SK-N-DZ (cell line): ENCODE data around the gene PTPN3.

ENCODE experiments used
- DNase-seq: peaks from one replicate; pipeline ENCODE4 v3.0.0-alpha.2; 2015; ENCODE audit warnings: low spot score

The PTPN3 gene

DNA sequence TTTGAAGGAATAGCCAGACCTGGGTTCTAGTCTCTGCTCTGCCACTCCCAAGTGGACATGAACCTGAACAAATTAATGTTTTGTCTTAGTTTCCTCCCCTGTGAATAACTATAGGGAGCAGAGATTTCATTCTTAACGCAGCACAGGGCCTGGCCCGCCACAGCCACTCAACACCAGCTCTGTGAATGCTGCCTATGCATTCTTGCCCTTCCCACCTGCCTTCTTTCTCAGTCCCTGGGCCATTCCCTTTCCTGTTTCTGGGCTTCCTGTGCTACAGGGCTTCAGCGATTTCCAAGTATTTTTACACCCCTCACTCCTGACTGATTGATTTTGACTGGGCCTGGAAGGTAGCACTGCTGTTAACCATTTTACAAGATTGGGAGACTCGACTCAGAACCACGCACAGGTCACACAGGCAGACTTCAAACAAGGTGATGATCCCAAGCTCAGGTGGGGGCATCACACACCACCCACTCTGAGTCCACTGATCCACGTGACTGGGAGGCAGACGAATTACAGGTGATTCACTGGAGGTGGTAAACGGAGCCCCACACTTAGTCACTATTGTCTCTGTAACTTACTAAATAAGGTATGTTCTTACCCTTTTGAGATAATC lies 21.4 kb downstream of the PTPN3 start:
- no peak for DNase-seq

GRCh38 chr9:109475526-109475925 lies 22.6 kb downstream of the PTPN3 start:
- no peak for DNase-seq

DNA sequence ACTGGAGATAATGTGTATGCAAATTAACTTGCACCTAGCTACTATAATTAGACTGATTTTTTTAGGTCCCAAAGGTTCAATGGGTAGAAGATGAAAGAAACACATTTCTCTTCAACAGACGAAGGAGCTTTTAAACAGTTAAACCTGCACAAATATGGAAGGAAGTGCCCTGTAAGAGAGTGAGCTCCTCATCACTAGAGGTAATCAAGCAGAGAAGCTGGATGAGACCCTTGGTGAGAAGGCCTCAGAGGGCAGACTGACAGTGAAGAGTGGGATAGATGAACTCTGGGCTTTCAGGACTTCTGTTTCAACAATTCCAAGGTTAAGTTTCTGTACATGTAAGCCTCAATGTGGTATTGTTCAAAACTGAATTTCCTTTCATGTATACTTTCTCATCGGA lies 23.2 kb downstream of the PTPN3 start:
- DNase-seq = no peak

- no peak for DNase-seq
Observed at GRCh38 chr9:109474170-109474569, 23.9 kb downstream of the PTPN3 start.

DNA sequence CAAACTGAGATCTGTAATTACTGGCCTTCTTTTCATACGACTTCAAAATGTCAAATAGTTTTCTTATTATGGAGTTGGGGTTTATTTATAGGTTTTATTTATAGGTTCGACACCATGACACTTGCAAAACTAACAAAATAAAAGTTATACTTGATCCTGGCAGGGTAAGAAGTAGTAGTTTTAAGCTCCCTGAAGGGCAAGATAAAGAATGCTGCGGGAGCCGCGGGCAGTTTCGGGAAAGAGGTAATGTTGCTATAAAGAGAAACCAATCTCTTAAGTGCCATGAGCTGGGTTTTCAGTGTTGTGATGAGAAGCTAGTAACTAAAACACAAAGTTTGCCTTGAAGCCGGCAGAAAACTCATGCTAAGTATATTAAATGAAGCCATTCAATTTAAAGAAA lies 24.8 kb downstream of the PTPN3 start:
- DNase-seq = no peak

- no peak for DNase-seq
Observed at GRCh38 chr9:109471475-109472393, 26.4 kb downstream of the PTPN3 start.

DNA sequence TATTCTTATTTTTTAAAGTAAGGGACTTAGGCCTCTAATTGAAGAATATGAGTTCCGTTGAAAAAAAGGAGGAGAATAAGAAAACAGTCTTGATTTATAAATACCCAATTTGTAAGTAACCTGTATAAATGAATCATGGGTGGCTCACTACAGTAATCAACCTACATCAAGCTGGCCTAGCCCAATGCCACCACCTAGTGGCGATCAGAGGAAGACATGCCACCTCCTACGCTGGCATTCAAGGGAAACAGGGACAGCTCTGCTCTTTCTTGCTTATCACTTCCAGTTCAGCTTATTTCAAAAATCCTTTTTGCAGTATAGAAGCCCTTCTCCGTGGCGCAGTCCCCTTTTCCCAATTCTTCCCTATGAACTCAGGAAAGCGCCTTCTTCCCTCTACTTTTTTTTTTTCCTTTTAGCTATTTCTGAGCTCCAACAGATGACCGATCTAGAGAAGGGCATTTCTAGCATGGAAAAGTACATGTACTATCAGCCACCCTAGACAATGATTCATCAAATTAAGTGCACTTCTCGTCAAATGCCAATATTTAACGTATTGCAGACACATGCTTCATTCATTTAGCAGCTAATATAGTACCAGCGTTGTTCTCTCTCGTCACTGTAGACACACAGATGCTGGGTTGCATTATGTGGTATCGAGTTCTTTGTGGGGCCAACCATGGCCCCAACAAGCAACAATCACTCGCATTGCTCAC lies 28.3 kb downstream of the PTPN3 start:
- DNase-seq = peak; percentile 64

DNA sequence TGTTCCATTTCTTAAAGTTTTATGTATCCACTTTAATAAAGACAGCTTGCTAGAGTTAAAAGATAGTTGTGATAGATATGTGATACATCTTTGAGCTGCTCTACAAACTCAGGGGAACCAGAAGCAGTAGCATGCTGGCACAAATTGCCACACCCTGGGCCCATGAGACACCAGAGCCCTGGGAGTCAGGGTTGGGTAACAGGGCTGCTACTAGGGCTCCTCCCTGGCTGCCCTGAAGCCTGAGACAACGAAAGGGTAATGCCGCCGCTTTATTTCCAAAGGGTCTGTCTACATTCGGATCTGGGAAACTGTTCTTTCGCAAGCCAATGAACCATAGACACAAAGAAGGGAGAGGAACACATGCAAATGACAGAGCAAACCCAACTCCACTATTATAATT lies 29.2 kb downstream of the PTPN3 start:
- no peak for DNase-seq

GRCh38 chr9:109467936-109468335 lies 30.2 kb downstream of the PTPN3 start:
- no peak for DNase-seq

GRCh38 chr9:109466623-109467590 lies 31.2 kb downstream of the PTPN3 start:
- DNase-seq = no peak

- DNase-seq = no peak
Observed at GRCh38 chr9:109463924-109464625, 34.0 kb downstream of the PTPN3 start.

- DNase-seq = no peak
Observed at GRCh38 chr9:109460576-109460975, 37.5 kb downstream of the PTPN3 start.

- DNase-seq = no peak
Observed at GRCh38 chr9:109459423-109459822, 38.7 kb downstream of the PTPN3 start.

- no peak for DNase-seq
Observed at GRCh38 chr9:109458453-109459211, 39.5 kb downstream of the PTPN3 start.

DNA sequence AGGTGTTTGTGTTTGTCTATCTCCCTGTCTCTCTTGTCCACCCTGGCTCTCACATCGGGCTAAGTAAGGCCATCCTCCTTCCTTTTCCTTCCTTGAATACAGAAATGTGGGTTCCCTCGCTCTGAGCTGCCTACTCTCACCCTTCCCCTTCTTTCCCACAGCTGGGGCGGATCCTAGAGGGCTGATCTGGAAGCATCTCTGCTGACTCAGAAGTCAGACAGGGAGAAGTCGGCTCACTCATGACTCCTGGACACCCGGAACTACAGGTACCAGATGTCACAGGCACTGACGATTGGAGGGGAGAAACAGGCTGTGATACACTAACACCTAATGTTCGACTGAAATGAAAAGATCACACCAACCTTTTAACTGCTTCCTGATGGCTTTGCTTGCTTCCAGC lies 41.3 kb downstream of the PTPN3 start:
- DNase-seq = no peak

GRCh38 chr9:109455861-109456260 lies 42.2 kb downstream of the PTPN3 start:
- DNase-seq = no peak

DNA sequence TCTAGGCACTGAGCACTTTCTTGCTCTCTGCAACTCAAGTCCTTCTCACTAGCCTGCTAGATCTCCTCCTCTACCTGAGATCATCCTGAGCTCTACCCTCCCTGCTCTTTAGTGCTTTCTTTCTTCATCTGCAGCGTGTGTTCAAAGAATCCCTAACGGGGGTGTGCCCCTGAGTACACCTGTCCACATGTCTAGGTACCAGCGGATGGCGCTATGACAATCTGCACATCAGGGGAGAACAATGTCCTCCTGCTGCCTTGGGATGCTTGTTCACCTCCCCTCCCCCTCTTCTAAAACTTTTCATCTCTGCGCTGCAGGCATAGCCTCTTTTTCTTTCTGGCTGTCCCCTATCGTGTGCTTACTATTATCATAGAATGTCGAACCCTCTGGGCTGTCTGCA lies 42.7 kb downstream of the PTPN3 start:
- no peak for DNase-seq

DNA sequence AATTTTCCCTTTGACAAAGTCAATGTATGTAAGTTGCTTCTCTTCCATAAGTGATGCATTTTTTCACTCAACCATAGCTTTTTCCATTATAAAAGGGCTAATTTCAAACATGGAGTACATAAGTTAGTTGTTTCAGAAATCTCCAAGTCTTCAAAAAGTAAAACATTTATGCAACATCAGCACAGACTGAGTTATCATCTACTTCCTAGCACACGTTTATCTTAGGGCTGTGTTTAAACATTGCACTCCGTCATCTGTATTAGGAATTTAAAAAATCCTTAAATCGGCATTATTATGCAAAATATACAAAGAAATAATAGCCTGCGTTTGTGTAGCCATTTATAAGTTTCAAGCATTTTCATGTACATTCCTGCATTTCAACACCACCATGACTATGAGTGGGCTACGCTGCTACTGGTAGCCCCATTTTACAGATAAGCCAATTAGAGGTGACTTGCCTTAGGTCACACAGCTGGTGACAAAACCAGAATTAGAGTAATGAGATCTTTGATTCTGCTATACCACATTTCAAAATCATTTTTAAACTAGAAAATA lies 43.4 kb downstream of the PTPN3 start:
- no peak for DNase-seq

DNA sequence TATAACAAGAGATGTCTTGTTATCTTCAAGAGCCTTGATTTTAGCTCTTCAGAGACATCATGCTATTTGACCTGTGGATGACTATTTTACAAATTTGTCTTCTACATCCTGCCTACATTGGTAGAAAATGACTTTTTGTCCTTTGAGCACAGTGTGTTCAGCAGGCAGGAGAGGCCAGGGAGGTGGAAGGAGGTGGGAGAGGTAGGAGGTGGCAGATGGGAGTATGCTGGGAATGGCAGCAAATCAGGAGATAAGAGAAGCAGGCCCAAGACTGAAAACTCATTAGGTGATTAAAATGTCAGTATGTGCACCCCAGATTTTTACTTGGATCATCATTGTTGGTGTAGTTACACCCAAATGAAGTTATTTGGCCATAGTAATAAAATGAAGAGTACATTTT lies 44.1 kb downstream of the PTPN3 start:
- DNase-seq = no peak
